GM18858 (cell line): ENCODE data around the gene KRTAP5-1.
"Not testable (repeated sequence)": the region's sequence is repeated elsewhere in the genome, so short reads cannot be mapped to it uniquely, and the experiment has no call there.

Experiments
- ATAC-seq: cut with Tn5 transposase; IDR thresholded peaks from one replicate; pipeline ENCODE4 v1.9.1; 2021; ENCODE audit not compliant: unreplicated experiment

The KRTAP5-1 gene

DNA sequence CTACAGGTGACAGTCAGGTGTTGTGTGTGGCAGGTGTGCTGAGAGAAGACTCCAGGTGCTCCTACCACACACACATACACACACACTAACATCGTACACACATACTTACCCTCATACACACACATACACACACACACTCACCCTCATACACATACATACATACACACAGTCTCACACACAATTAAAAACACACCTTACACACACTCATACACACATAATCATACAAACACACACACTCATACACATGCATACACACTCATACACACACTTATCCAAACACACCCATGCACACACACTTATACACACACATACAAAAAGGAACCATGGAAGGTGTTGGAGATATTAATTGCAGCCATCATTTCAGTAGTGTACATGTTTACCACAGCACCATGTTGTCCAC is 18.5 kb upstream of the KRTAP5-1 start:
- ATAC-seq: no peak

DNA sequence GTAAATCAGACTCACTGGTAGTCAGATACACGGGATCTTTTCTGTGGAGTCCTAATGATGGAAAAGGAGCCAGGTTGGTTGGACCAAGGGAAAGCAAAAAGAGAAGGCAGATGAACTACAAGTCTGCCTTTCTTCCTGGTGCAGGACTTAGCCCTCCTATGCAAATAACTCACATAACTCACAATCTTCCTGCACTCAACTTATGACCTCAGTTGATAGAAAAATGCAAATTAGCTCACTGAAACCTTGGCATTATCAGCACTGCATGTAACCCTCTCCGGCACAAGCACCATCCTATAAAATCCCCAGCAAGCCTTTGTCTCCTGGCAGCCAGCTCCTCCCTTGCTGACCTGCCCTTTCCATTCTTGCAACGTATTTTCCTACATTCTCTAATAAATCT is 16.6 kb upstream of the KRTAP5-1 start:
- ATAC-seq: not testable (repeated sequence)

DNA sequence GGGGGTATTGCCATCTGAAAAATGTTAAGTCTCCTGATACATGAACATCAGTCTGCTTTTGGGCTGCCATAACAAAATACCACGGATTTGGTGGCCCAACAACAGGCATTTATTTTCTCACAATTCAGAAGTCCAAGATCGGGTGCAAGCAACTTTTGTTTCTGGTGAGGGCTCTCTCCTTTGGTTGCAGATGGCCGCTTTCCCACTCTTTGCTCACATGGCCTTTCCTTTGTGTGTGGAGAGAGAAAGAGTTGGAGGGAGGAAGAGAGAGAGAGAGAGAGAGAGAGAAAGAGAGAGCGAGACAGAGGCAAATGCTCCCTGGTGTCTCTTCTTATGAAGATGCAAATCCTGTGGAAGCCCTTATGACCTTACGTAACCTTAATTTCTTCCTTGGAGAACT is 15.5 kb upstream of the KRTAP5-1 start:
- no peak for ATAC-seq

DNA sequence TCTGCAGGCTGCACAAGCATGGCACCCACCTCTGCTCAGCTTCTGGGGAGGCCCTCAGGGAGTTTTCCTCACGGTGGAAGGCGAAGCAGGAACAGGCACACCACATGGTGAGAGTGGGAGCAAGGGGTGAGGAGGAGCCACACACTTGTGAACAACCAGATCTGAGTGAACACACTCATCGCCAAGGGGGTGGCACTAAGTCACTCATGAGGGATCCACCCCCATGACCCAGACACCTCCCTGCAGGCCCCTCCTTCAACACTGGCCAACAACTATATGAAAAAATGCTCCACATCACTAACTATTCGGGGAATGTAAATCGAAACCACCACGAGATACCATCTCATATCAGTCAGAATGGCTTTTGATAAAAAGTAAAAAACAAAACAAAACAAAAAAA is 13.7 kb upstream of the KRTAP5-1 start:
- no peak for ATAC-seq

DNA sequence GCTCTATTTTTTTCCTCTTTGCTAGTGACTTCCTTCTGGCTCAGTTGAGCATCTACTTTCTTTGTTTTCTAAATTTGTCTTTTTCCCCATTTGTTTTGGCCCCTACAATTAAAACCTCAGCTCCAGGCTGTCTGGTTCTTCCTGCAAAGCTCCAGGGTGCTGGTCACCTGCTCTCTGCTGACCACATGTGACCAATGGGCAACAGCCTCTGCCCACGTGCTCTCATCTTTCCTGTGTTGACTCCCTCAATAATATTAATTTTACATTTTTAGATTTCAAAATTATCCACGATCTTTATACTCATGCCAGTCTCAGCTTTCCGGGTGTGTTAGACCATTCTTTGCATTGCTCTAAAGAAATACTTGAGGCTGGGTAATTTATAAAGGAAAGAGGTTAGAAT is 13.3 kb upstream of the KRTAP5-1 start:
- not testable (repeated sequence) for ATAC-seq

DNA sequence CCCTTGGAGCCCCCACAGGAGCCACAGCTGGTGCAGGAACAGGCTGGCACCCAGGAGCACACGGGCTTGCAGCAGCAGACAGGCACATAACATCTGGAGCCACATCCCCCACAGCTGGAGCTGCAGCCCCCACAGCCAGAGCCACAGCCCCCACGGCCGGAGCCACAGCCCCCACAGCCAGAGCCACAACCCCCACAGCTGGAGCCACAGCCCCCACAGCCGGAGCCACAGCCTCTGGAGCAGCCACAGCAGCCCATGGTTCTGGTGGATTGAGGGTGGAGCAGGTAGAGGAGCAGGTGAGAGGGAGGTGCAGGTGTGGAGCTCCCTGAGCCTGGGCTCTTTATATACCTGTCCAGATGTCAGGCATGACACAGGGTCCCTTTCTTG is 12.9 kb upstream of the KRTAP5-1 start, which contains the start of gene KRTAP5-2:
TSS of gene KRTAP5-2 (minus strand) at position 301 of the 387 bp plus-strand sequence. CDS start at position 257, 44 bp downstream.
- no peak for ATAC-seq

DNA sequence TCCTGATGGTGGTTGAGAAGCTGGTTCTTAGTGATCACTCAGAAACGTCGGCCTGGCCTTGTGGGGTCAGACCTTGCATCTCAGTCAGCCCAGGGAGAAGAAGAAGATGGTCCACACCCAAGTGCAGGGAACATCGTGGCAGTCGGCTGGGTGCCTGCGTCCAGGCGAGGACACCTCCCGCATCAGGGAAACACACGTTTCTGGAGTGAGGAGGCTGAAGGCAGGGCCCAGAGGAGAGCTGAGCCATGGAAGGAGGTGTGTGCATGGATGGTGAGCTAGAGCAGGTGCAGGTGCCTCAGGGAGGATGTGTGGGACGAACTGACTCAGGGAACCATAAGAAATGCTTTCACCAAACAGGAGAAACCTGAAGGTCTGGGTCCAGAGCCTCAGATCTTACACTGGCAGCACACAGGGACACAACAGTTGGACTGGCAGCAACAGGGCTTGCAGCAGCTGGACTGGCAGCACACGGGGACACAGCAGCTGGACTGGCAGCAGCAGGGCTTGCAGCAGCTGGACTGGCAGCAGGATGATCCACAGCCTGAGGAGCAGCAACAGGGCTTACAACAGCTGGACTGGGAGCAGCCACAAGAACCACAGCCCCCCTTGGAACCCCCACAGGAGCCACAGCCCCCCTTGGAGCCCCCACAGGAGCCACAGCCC is 12.4 kb upstream of the KRTAP5-1 start:
- ATAC-seq: no peak

DNA sequence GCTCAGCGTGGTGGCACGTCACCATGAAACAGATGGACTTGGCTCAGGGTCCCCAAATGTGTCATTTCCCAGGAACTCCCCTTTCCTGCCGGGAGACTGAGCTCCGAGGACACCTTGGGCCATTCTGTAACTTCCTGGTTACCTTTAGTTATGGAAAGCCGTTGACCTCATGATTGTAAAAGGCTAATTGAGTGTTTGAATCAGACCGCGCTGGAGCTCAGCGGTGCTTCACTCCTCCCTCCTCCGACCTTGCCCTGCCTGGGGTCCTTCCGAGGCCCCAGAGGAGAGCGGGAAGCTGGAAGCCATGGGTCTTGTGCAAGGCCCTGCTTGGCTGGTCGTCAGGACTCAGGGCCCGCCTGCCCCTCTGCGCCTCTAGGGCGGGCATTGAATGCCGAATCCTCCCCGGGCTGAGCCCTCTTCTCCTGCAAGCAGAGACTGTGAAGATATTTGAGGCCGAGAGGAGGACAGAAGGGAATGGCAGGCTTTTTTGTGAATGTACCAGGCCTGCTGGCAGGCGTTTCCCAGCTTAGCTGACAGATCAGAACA is 11.6 kb upstream of the KRTAP5-1 start:
- not testable (repeated sequence) for ATAC-seq

DNA sequence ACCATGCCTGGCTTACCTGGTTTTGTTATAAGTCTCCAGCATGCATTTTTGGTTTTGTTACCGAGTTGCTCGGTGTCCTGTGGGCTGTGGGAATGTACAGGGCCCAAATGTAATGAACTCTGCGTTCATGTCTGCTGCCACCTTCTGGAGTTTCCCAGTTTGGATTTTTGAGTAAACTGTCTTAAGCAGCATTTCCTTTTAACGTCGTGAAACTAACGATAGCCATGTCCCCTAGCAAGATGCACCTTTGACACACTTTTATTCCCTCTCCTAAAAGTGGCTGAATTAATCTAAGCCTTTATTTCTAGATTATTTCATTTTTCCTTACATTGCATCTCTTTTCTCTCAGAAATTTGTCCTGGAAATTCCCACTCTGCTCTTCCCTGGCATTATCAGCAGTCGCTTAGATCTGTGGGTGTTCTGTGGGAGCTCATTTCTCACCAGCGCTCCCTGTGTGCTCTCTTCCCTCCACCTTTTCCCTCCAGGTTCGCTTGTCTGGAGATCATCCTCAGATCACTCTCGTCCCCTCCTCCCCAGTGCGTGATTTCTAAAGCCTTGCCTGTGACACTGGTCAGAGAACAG is 11.0 kb upstream of the KRTAP5-1 start:
- ATAC-seq: not testable (repeated sequence)

DNA sequence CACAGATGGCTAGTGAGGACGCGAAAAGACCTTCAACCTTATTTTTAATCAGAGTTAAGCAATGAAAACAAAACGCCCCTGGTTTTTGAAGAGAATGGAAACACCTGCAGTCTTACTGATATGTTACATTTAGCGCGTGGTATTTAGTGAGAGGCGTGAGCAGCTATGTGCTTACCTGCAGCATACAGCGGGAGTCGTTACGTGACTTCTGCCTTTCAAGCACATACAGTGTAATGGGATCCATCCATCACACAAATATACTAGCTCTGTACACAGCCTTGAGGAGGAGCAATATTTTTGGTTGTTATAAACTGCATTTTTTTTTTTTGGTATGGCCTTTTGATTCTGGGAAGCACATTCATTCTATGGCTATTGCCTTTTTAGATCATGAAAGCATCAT is 7.5 kb upstream of the KRTAP5-1 start:
- no peak for ATAC-seq

DNA sequence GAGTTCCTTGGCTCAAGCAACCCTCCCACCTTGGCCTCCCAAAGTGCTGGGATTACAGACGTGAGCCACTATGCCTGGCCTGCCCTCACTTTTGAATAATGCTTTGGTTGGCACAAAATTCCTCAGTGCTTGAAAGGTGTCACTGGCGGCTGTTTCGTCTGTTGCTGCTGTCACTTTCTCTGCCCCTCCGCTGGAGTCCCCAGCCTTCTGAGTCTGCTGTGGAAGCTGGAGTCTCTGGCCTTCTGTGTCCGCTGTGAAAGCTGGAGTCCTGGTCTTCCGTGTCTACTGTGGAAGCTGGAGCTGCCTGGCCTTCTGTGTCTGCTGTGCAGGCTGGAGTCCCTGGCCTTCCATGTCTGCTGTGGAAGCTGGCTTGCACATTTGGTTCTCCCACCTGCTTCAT is 4.9 kb upstream of the KRTAP5-1 start:
- ATAC-seq: no peak

DNA sequence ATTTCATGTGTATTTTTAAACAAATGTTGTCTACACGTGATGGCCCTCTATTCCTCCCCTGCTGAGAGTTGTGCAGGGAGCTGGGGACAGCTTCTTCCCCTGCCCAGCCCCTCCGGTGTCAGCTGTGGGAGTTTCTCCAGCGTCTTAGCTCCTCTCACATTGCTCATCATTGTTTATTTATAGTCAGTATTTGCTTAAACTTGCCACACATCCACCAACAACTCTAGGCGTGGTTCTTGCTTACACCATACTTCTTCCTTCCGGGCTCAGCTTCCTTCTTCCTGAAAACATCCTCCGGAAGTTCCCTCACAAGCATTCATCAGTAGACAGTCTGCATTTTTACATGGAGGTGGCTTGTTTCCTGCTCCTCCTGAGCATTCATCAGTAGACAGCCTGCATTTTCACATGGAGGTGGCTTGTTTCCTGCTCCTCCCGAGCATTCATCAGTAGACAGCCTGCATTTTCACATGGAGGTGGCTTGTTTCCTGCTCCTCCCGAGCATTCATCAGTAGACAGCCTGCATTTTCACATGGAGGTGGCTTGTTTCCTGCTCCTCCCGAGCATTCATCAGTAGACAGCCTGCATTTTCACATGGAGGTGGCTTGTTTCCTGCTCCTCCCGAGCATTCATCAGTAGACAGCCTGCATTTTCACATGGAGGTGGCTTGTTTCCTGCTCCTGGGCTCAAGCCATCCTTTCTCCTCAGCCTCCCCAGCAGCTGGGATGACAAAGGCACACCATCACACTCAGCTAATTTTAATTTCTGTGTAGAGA is 4.3 kb upstream of the KRTAP5-1 start:
- ATAC-seq: not testable (repeated sequence)

DNA sequence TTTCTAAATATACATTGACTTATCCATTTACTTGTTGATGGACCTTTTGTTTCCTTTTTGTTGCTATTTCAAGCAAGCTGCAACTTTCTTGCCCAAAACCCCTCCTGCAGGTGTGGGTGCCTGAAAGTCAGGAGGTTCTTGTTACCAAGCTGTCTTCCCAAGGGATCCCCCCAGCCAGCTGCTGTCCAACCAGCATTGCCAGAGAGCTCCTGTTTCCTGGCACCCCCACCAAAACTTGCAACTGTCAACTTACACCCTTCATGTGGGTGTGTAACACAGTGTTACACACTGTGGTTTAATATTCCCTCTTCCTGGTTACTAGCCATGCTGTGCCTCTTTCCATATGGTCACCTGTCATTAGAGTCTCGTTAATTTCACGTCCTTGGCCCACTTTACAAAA is 1.6 kb upstream of the KRTAP5-1 start:
- no peak for ATAC-seq

DNA sequence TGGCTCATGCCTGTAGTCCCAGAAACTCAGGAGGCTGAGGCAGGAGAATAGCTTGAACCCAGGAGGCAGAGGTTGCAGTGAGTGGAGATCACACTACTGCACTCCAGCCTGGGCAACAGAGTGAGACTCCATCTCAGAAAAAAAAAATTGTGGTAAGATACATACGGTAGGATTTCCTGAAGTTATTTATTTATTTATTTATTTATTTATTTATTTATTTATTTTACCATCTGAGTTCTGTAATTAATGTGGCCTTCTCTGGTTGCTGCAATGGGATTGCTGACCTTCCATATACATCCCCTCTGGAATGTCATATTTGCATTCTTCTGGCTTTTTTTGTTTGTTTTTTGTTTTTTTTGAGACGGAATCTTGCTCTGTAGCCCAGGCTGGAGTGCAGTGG is 2.2 kb downstream of the KRTAP5-1 start:
- ATAC-seq: not testable (repeated sequence)

DNA sequence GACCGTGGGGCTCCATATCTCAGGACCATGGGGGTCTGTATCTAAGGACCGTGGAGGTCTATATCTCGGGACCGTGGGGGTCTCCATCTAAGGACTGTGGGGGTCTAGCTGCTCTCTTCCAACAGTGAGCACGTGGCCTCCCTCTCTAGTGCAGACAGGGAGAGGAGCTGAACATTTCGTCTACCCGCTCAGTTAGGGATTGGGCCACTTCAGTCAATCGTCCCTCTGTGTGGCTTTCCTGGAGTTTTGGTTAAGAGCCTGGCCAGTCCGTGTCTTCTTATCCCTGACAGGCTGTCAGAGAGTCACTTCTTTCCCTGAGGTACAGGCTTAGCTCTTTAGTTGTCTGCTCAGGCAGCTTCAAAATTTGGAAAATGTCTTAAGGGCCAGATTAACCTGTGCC is 3.1 kb downstream of the KRTAP5-1 start:
- no peak for ATAC-seq

DNA sequence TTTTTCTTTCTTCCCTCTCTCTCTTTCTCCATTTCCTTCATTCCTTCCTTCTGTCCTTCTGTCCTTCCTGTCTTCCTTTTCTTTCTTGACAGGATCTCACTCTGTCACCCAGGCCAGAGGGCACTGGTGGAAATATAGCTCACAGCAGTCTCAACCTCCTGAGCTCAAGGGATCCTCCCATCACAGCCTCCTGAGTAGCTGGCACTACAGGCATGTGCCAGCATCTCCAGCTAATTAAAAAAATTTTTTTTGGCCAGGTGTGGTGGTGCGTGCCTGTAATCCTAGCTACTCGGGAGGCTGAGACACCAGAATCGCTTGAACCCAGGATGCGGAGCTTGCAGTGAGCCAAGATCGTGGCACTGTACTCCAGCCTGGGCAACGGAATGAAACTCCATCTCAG is 8.3 kb downstream of the KRTAP5-1 start:
- ATAC-seq: no peak

DNA sequence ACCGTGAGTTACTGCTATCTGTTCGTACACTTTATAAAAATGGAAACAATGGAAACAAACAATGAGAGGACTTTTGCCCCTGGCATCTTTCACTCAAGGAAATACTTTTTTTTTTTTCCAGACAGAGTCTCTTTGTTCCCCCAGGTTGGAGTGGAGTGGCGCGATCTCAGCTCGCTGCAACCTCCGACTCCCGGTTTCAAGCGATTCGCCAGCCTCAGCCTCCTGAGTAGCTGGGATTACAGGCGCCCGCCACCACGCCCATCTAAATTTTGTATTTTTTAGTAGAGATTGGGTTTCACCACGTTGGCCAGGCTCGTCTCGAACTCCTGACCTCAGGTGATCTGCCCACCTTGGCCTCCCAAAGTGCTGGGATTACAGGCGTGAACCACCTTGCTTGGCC is 9.3 kb downstream of the KRTAP5-1 start:
- ATAC-seq: not testable (repeated sequence)

DNA sequence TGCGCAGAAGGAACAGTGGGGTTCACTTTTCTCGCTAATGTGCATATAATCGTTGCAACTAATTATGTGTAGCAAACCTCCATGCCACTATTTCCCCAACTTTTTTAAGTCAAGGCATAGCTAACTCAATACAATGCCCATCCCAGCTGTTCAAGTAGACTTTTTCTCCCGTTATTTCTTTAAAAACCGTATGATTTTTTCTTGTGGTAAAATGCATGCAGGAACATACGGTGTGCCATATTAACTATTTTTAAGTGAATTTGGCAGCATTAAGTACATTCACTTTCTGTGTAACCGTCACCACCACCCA is 10.2 kb downstream of the KRTAP5-1 start:
- ATAC-seq: no peak

DNA sequence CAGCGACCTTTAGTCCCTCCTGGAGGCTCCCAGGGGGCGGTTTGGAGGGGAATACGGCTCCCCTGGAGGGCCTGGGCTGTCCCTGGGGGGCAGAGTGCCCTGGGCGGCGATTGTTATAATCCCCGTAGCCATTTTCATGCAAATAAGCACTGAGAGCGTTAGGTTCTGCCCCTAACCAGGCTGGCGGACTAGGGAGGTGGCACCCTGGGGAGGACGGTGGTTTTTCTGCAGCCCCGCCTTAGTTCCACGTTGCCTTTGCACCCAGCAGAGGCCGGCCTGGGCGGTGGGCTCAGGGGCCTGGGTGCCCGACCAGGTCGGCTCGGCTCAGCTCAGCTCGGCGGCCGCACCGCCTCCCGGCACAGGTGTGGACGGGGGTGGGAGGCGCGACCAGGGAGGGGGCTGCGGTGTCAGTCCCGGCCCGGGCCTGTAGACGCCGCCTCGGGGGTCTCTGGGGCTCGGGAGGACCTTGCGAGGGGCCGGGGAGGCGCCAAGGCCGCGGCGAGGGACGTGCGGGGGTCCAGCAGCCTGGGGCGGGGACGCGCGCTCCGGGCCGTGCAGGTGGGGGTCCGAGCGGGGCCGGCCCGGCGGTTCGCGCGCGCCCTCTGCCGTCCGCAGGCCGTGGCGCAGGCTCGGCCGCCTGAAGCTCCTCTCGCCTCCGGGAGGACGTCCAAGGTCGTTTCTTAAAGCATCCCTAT is 10.7 kb downstream of the KRTAP5-1 start:
- no peak for ATAC-seq

DNA sequence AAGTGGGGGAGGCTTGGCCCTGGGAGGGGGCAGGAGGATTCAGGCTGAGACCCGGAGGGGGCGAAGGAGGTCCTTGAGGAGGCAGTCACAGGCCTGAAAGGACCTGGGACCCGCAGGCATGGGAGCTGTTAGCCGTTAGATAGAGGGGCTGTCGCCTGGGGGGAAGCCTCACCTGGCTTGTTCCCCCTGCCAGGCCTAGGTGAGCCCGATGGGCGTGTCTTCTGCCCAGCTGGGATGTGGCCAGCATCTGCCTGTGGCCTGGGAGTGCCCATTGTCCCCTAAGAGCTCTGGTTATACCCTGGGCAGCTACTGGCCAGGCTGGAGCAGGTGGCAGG is 11.2 kb downstream of the KRTAP5-1 start:
- ATAC-seq: no peak

DNA sequence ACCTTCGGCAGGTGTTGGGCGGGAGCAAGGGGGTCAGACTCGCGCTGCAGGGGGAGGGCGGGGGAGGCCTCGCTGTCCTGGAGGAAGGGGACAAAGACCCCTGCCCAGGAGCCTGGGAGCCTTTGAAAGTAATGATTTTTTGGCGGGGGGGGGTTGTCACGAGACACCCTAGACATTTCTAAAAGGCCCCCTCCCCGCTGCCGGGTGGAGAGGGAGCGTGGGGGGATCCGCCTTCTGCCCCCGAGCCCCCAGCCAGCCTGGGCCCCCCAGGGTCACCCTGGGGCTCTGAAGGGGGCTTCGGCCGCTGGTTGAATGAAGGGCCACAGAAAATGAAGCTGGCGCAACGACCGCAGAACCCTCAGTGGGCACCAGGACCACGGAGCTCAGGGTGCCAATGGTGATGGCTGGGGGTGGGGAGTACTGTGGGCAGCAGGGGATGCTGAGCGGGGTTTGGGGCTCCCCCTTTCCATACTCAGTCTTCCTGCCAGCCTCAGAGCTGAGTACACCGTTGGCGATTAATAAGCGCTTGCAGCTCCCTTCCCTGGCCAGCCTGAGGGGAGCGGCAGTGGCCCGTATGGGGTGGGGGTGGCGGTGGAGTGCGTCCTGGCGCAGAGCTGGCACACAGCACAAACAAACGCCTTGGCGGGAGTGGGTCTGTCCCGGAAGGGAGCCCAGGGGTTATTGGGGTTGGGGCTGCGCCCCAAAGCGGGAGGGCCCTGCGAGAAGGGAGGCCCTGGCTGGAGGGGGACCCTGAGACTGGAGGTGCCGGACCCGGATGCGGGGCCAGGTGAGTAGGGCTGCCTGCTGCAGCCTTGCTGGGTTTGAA is 11.8 kb downstream of the KRTAP5-1 start:
- no peak for ATAC-seq
